Urinary bladder (tissue), 4 donors: ENCODE data around the gene F2. TPM values are rescaled to one million over a fixed set of nuclear protein-coding genes. Genes with fewer than 3 reads are reported as not detected.
A peak's percentile ranks its signal among the peaks of the same experiment; 100 is the strongest.
"Not testable (repeated sequence)": the region's sequence is repeated elsewhere in the genome, so short reads cannot be mapped to it uniquely, and the experiment has no call there.

Experiments
- DNase-seq: peaks from one replicate; pipeline ENCODE4 v3.0.0-alpha.2; 2015; ENCODE audit errors: extremely low spot score
- H3K27ac ChIP-seq: one replicate; pipeline ENCODE4 v1.5.1; 2013; ENCODE audit warnings: low read depth, mild to moderate bottlenecking, moderate library complexity
- H3K36me3 ChIP-seq: one replicate; pipeline ENCODE4 v1.6.1; 2013; ENCODE audit warnings: mild to moderate bottlenecking, moderate library complexity; ENCODE audit not compliant: insufficient read depth
- H3K4me1 ChIP-seq: one replicate; pipeline ENCODE4 v1.6.1; 2013; ENCODE audit warnings: mild to moderate bottlenecking, moderate library complexity; ENCODE audit not compliant: insufficient read depth
- H3K4me3 ChIP-seq: one replicate; pipeline ENCODE4 v1.5.1; 2013; ENCODE audit warnings: low read depth, low read length
- WGBS: extraction: QIAGEN DNeasy Blood & Tissue Kit; methylation state at CpG from one replicate; pipeline ENCODE4 v1.1.7; 2013; 5-methylcytosine and 5-hydroxymethylcytosine counted together
- polyA plus RNA-seq: library from polyadenylated mRNA; stranded (reverse); fragments of 200-250 nt; gene quantifications from one replicate; pipeline ENCODE4 v1.2.3, GENCODE V29; 2013
- total RNA-seq: library from RNA; depleted of rRNA; stranded (reverse); fragments of >200 nt; gene quantifications from one replicate; pipeline ENCODE4 v1.2.3, GENCODE V29; 2014
- donor health status: healthy with polysubstance abuse.
- donor health status: healthy.

Gene F2
- total RNA-seq (not detected), polyA plus RNA-seq (0.84 TPM)

DNA sequence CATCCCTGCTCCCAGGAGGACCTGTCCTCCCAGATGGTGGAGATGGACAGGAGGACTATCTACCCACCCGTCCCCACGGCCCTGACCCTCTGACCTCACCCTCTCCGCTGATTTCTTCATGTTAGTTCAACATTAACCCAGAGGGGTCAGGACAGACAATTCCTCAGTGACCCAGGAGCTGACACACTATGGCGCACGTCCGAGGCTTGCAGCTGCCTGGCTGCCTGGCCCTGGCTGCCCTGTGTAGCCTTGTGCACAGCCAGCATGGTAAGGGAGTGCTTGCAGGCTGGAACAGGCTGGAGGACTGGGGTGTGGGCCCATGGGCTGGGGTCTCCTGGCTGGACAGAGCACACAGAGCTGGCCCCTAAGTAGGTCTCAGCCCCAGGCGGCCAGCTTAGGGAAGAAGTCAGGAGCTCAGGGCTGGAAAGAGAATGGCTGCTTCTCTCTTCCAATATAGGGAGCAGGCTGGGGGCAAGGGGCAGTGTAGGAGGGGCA lies at the start of gene F2:
TSS of gene F2 (plus strand) at position 166 of the 495 bp plus-strand sequence. CDS start at position 189, 23 bp downstream.
- no peaks in the 10 kb centered on the region for H3K4me1 ChIP-seq
- DNase-seq: no peak
- no peaks in the 10 kb centered on the region for H3K36me3 ChIP-seq
- no peak within 1 kb of the TSS for H3K27ac ChIP-seq
- H3K4me3 ChIP-seq: no peak within 1 kb of the TSS
- WGBS: 74% methylated on average over 7 of the region's 7 CpGs

DNA sequence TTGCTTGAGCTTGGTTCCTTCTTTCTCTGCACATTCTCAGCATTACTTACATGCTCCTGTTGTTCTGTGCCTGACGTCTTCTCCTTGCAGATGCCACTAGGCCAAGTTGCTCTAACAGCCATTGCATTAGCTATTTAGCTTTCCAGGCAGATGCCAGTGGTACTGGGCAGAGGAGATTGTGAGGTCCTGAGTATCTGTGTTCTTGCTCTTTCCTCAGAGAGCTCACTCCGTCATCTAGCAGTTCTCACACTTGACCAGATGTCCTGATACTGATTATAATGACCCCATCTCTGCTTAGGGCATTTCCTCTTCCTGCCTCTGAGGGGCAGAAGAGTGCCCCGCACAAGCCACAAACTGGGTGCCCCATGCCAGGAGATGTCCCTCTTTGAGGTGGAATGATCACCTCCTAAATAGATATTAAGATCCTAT lies 49.3 kb upstream of the F2 start:
- Histone ChIP-seq H3K4me1 (no peaks in the 10 kb centered on the region), H3K4me3 (no peak overlapping the region), H3K27ac (no peak overlapping the region), H3K36me3 (no peaks in the 10 kb centered on the region)
- WGBS: 68% methylated on average over 3 of the region's 3 CpGs
- no peak for DNase-seq

DNA sequence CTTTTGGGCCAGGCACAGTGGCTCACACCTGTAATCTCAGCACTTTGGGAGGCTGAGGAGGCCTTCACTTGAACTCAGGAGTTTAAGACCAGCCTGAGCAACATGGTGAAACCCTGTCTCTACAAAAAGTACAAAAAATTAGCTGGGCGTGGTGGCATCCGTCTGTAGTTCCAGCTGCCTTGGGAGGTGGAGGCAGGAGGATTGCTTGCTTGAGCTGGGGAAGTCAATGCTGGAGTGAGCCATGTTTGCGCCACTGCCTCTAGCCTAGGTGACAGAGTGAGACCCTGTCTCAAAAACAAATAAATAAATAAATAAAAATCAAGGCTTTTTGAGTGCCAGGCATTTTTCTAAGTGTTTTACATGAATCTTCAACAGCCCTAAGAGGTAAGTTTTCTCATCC lies 48.5 kb upstream of the F2 start:
- WGBS: 91% methylated on average over 3 of the region's 3 CpGs
- not testable (repeated sequence) for H3K36me3 ChIP-seq, H3K4me3 ChIP-seq, H3K4me1 ChIP-seq, DNase-seq, H3K27ac ChIP-seq

DNA sequence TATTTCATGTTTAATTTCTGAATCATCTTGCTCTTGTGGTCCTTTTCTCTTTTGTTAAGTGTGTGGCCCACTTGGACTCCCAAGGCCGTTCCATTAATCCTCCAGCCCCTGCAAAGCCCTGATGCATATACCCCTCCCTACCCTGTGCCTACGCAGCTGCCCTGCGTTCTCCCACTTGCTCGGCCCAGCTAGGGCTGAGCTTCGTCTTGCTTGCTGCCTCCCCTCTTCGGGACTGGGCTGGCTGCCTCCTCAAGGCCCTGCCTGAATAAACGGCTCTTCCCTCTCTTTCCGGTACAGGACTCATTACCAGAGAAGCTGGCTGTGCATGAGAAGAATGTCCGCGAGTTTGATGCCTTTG lies 47.1 kb upstream of the F2 start:
- Histone ChIP-seq H3K4me3 (no peak overlapping the region), H3K36me3 (no peaks in the 10 kb centered on the region), H3K4me1 (no peaks in the 10 kb centered on the region), H3K27ac (no peak overlapping the region)
- no peak for DNase-seq
- 89% methylated on average over 10 of the region's 10 CpGs for WGBS

DNA sequence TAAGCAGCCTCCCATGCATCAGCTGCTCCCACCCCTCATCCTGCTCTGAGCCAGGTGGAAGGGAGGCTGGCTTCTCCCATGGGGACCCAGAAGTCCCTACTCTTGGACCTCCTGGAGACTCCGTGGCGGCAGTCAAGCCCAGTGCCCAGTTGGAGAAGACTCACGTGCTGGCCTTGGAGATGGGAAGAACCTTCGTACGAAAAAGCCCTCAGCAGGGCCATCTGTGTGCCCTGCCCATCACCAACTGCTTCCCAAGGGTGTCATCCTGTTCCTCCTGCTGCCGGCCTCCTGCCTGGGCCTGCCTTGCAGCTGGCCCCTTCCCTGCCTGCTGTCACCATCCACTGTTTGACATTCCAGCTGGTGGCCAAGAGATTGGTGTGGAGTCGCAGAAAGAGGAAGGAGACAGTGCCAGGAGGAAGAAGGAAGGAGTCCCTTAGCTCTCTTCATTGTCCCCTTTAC lies 46.6 kb upstream of the F2 start:
- Histone ChIP-seq H3K4me3 (no peak overlapping the region), H3K27ac (no peak overlapping the region), H3K4me1 (no peaks in the 10 kb centered on the region), H3K36me3 (no peaks in the 10 kb centered on the region)
- 71% methylated on average over 7 of the region's 7 CpGs for WGBS
- no peak for DNase-seq

DNA sequence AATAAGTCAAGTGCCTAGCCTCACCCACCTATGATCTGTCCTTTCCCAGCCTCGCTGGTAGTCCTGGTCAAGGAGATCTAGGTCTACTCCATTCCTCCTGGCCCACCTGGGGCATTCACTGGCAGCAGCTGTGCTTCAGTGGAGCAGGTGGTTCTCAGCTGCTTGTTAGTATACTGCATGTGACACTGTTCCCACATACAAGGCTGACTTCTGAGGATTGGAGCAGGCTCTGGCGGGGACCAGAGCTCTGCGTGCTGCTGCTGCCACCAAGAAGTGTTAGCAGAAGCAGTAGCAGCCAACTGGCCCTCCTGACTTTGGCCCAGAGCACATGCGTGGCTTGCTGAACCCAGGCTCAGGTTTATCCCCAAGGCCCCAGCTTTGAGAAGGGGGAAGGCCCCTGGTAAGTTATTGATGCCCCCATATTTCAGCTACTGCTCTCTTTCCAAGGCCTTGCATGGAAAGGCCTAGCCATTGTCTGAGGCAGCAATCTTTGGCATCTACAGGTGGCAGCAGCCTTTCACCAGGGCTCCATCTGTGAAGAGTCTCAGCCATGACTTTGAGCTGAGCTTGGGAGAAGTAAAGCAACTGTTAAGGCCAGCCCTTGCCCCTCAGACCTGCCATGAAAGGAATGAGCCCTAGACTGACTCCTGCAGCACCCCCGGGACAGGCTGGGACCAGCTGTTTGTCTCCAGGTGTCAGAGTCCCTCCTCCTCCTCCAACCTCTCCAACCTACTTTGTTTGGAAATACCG lies 45.1 kb upstream of the F2 start:
- H3K27ac ChIP-seq: peak overlapping the region; percentile 75
- H3K4me1 ChIP-seq: no peaks in the 10 kb centered on the region
- 66% methylated on average over 6 of the region's 6 CpGs for WGBS
- no peak for DNase-seq
- no peak overlapping the region for H3K4me3 ChIP-seq
- no peaks in the 10 kb centered on the region for H3K36me3 ChIP-seq

DNA sequence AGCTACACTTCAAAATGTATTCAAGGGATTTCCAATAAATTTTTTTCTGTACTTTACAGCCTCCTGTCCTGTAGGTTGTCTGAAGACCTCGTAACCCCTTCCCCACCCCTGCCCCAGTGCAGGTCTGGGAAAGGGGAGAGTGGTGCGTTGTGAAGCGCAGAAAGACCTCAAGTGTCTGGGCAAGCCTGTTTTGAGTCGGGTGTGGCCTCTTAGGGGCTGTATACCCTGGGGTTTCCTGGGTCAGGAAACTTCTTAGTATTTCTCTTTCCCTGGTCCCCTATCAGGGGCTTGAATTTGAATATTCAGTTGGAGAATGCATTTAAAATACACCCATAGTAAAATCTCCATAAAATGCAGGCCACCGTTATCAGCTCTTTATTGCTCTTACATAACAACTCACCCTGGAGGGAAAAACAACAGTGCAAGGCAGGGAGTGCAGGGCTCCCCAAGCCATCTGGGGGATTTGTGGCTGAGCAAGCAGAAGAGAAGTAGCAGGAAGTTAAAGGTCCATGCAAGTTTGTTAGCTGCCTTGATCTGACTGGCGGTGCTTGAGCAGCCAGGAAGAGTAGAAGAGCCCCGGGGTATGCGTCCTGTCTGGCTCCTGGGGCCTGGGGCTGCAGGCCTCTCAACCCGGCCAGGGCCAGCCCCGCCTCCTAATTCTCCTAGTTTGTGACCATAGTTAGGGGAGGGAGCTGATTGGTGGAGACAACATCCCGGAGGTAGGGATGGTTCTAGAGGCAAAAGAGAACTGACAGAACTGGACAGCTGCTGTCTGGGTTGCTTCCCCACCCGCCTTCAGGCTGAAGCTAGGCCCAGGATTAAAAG lies 44.3 kb upstream of the F2 start:
- H3K4me1 ChIP-seq: no peaks in the 10 kb centered on the region
- no peak overlapping the region for H3K4me3 ChIP-seq
- no peak for DNase-seq
- 28% methylated on average over 12 of the region's 12 CpGs for WGBS
- H3K36me3 ChIP-seq: no peaks in the 10 kb centered on the region
- H3K27ac ChIP-seq: peak overlapping the region; percentile 77

DNA sequence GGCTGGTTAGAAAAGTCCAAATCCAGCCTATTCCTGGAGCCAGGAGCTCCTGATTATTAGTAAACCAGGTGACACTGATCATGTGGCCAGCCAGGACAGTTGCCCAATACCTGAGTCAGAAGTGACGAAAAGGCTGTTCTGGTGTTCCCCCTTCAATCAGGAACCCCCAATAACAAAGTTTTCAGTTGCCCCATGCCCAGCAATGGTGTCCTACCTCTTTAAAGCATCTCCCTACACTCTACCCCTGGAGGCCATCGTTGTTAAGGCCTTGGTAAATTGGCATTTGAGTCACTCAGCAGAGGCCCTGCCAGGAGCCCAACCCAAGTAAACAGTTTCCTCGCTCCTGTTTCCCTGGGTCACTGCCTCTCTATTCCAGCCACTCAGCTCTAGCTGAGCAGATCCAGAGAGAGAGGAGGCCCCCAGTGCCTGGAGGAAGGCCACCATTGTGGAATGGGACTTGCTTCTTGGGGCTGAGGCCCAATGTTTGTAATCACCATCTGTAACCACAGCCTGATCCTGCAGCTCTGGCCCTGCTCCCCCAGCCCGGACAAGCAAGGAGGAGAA lies 43.6 kb upstream of the F2 start:
- Histone ChIP-seq H3K4me1 (no peaks in the 10 kb centered on the region), H3K4me3 (no peak overlapping the region), H3K36me3 (peaks cover 2% of the 10 kb centered on the region), H3K27ac (peak overlapping the region; percentile 77)
- no peak for DNase-seq
- 14% methylated on average over 4 of the region's 4 CpGs for WGBS

DNA sequence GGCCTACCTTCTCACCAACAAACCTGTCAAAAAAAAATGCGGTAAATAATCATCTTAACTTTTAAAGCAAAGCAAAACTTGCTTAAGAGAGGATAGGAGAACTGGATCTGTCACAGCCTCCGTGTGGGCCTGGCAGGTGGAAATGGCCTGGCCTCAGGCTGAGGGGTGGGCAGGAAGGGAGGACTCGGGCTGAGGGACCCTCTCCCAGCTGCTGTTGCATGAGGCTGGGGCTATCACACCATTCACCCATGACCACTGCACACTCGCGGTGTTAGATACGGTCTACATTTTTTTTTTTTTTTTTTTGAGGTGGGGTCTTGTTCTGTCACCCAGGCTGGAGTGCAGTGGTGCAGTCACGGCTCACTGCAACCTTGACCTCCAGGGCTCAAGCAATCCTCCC lies 43.1 kb upstream of the F2 start:
- DNase-seq: no peak
- peak overlapping the region; percentile 77 for H3K27ac ChIP-seq
- H3K4me1 ChIP-seq: no peaks in the 10 kb centered on the region
- H3K36me3 ChIP-seq: peaks cover 2% of the 10 kb centered on the region
- no peak overlapping the region for H3K4me3 ChIP-seq
- WGBS: 81% methylated on average over 7 of the region's 7 CpGs

DNA sequence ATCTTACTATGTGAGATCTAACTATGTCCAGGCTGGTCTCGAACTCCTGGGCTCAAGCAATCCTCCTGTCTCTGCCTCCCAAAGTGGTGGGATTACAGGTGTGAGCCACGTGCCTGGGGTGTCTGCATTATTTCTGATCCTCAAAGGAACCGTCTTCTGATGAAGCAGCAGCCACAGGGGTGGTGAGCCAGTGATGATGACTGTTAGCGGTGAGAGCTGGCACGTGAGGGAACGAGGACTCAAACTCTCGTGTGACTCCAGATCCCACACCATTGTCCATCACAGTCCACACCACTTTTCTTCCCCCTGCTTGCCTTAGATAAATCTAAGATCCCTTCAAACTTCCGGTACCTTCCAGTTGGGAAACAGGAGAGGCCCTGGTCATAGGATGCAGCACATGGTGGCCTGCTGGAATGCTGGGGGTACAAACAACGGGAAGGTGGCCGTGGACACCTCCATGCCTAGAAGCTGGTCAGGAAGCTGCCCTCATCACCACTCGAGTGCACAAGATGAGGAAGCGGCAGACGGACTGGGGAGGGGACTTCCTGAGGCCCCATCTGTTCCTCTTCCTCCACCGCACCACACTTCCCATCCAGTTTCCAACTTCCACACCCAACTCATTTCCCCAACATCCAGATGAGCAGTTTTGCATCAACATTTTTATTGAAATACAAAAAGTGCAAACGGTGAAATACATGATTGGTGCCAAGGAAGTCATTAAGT lies 42.4 kb upstream of the F2 start:
- peaks cover 2% of the 10 kb centered on the region for H3K36me3 ChIP-seq
- no peak for DNase-seq
- H3K27ac ChIP-seq: no peak overlapping the region
- H3K4me1 ChIP-seq: no peaks in the 10 kb centered on the region
- no peak overlapping the region for H3K4me3 ChIP-seq
- 79% methylated on average over 15 of the region's 15 CpGs for WGBS

DNA sequence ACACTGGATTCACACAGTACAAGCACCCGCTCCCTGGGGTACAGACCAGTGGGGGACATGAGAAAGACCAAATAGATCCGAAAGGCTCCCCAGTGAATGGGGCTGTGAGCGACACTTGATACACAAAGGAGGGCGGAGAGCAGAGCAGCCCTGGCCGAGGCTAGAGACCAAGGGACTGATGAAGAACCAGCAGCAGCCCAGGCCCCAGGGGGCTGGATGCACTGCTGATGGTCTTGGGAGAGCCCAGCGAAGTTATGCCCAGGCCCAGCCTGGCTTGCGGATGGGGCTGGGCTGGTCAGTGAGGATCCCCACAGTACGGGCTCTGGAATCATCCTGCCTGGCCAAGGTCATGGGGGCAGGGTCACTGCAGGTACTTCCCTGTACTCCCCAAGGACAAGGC lies 41.8 kb upstream of the F2 start:
- Histone ChIP-seq H3K27ac (no peak overlapping the region), H3K4me3 (no peak overlapping the region), H3K36me3 (peaks cover 2% of the 10 kb centered on the region), H3K4me1 (no peaks in the 10 kb centered on the region)
- no peak for DNase-seq
- 85% methylated on average over 8 of the region's 8 CpGs for WGBS

DNA sequence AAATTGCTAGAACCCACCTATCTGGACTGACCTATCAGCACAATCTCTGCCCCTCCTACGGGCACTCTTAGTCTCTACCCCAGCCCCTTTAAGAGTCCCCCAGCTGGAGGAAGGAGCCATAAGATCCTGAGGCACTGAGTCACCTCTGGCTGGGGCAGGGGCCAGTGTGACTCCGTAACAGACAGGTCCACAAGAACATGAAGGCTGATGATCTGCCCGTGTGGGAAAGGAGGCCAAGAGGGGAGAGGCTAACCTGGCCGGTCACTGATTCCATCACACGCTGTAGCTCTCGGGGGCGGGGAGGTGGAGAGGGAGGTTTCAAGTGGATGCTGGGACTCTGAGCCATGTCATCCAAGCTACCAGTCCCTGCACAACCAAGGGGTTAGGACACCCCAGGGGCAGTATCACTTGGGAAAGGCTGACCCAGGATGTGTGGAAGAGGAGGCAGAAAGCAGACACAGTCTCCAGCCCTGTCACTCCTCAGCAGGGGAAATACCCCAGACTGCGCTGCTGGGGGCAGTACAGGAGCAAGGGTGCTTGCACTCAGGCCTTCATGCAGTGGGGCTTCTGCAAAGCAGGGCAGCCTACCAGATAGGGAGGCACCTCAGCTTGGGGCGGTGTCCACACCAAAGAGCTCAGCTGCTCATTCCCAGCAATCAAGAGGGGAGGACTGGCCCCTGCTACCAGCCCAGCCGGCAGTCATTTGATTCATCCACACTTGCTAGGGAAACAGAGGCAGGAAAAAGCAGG lies 40.8 kb upstream of the F2 start:
- Histone ChIP-seq H3K4me3 (no peak overlapping the region), H3K36me3 (peaks cover 2% of the 10 kb centered on the region), H3K4me1 (no peaks in the 10 kb centered on the region), H3K27ac (no peak overlapping the region)
- DNase-seq: no peak
- 79% methylated on average over 10 of the region's 10 CpGs for WGBS

DNA sequence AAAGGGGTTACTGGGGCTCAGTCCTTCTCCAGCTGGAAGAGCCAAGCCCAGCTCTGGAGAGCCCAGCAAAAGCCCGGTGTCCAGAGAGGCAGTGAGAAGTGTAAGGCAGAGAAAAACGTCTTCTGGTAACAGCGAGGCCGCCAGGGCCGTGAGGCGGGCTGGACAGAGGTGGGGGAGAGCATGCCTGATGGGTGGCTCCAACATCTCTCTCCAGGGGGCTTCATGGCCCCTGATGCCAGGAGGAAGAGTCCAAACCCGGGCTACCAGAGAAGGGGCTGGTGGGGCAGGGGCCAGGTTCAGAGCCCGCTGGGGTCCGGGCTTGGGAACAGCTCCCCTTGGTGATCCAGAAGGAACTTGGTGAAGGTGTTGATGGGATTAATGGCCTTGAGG lies 40.3 kb upstream of the F2 start:
- no peak for DNase-seq
- no peaks in the 10 kb centered on the region for H3K4me1 ChIP-seq
- no peak overlapping the region for H3K27ac ChIP-seq
- 89% methylated on average over 9 of the region's 9 CpGs for WGBS
- peaks cover 2% of the 10 kb centered on the region for H3K36me3 ChIP-seq
- H3K4me3 ChIP-seq: no peak overlapping the region
